ENCODE data around the gene BCL11B. TPM values are rescaled to one million over a fixed set of nuclear protein-coding genes. Genes with fewer than 3 reads are reported as not detected.

BCL11B gene
- total RNA-seq, 1 donor from 2014 or later, result 1.3 TPM

- H3F3A ChIP-seq (ENCODE audit: low read depth), result no peaks in the 10 kb centered on the region
- Mint-ChIP-seq H3K36me3 (no peaks in the 10 kb centered on the region), H3K27me3 (ENCODE audit: insufficient read depth, low read depth) (peaks cover 10% of the 10 kb centered on the region), H3K4me3 (no peak overlapping the region), H3K4me1 (peaks cover 13% of the 10 kb centered on the region), H3K27ac (no peak overlapping the region), H3K9me3 (no peaks in the 10 kb centered on the region)
- H3K9me3 ChIP-seq (ENCODE audit: low read depth), result no peaks in the 10 kb centered on the region
- no peaks in the 10 kb centered on the region for H3K36me3 ChIP-seq
- TF ChIP-seq EZH2phosphoT487 (IDR thresholded peaks at IDR 0.05) (no peak), EZH2 (IDR thresholded peaks at IDR 0.05) (no peak)
- TF ChIP-seq, protein P1, sequence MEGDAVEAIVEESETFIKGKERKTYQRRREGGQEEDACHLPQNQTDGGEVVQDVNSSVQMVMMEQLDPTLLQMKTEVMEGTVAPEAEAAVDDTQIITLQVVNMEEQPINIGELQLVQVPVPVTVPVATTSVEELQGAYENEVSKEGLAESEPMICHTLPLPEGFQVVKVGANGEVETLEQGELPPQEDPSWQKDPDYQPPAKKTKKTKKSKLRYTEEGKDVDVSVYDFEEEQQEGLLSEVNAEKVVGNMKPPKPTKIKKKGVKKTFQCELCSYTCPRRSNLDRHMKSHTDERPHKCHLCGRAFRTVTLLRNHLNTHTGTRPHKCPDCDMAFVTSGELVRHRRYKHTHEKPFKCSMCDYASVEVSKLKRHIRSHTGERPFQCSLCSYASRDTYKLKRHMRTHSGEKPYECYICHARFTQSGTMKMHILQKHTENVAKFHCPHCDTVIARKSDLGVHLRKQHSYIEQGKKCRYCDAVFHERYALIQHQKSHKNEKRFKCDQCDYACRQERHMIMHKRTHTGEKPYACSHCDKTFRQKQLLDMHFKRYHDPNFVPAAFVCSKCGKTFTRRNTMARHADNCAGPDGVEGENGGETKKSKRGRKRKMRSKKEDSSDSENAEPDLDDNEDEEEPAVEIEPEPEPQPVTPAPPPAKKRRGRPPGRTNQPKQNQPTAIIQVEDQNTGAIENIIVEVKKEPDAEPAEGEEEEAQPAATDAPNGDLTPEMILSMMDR (IDR thresholded peaks at IDR 0.05), result no peak
- no peak overlapping the region for H2AFZ ChIP-seq (replicated peaks)
- no peak overlapping the region for H3K4me3 ChIP-seq
- no peaks in the 10 kb centered on the region for H3K27me3 ChIP-seq
- peaks cover 5% of the 10 kb centered on the region for H3K4me1 ChIP-seq
- H3K27ac ChIP-seq, result no peak overlapping the region
- no peak for DNase-seq (ENCODE audit: low spot score)
- no peaks in the 10 kb centered on the region for H4K20me1 ChIP-seq (ENCODE audit: low read depth)
- no peak overlapping the region for H3K4me2 ChIP-seq
- no peak overlapping the region for H3K9ac ChIP-seq
- no peaks in the 10 kb centered on the region for H3K79me2 ChIP-seq (ENCODE audit: low read depth)
Observed at GRCh38 chr14:99221445-99221844, 50.6 kb downstream of the BCL11B start.

- H2AFZ ChIP-seq (replicated peaks), result no peak overlapping the region
- no peaks in the 10 kb centered on the region for H3K79me2 ChIP-seq (ENCODE audit: low read depth)
- H3K4me2 ChIP-seq, result no peak overlapping the region
- H4K20me1 ChIP-seq (ENCODE audit: low read depth), result no peaks in the 10 kb centered on the region
- no peaks in the 10 kb centered on the region for H3F3A ChIP-seq (ENCODE audit: low read depth)
- H3K36me3 Mint-ChIP-seq, result no peaks in the 10 kb centered on the region
- H3K27ac ChIP-seq, result no peak overlapping the region
- no peak overlapping the region for H3K27ac Mint-ChIP-seq
- TF ChIP-seq, protein P1 (IDR thresholded peaks at IDR 0.05), result no peak
- TF ChIP-seq EZH2phosphoT487 (IDR thresholded peaks at IDR 0.05) (no peak), EZH2 (IDR thresholded peaks at IDR 0.05) (no peak)
- H3K4me3 Mint-ChIP-seq, result no peak overlapping the region
- no peak for DNase-seq (ENCODE audit: low spot score)
- no peak overlapping the region for H3K9ac ChIP-seq
- no peaks in the 10 kb centered on the region for H3K9me3 Mint-ChIP-seq
- H3K4me1 ChIP-seq, result no peaks in the 10 kb centered on the region
- H3K4me1 Mint-ChIP-seq, result peaks cover 7% of the 10 kb centered on the region
- no peaks in the 10 kb centered on the region for H3K27me3 ChIP-seq
- peaks cover 5% of the 10 kb centered on the region for H3K27me3 Mint-ChIP-seq (ENCODE audit: insufficient read depth, low read depth)
- no peaks in the 10 kb centered on the region for H3K9me3 ChIP-seq (ENCODE audit: low read depth)
- H3K4me3 ChIP-seq, result no peak overlapping the region
- H3K36me3 ChIP-seq, result no peaks in the 10 kb centered on the region
Observed at GRCh38 chr14:99217066-99217955, 54.7 kb downstream of the BCL11B start.

- Histone ChIP-seq H3K4me3 (no peak overlapping the region), H4K20me1 (ENCODE audit: low read depth) (no peaks in the 10 kb centered on the region), H3K27ac (no peak overlapping the region), H3K4me1 (no peaks in the 10 kb centered on the region), H3K36me3 (no peaks in the 10 kb centered on the region), H3K27me3 (no peaks in the 10 kb centered on the region), H3F3A (ENCODE audit: low read depth) (no peaks in the 10 kb centered on the region), H3K79me2 (ENCODE audit: low read depth) (no peaks in the 10 kb centered on the region), H3K9ac (no peak overlapping the region), H2AFZ (replicated peaks) (no peak overlapping the region), H3K9me3 (ENCODE audit: low read depth) (no peaks in the 10 kb centered on the region), H3K4me2 (no peak overlapping the region)
- DNase-seq (ENCODE audit: low spot score), result no peak
- Mint-ChIP-seq H3K27ac (no peak overlapping the region), H3K27me3 (ENCODE audit: insufficient read depth, low read depth) (peaks cover 5% of the 10 kb centered on the region), H3K9me3 (no peaks in the 10 kb centered on the region), H3K4me1 (peaks cover 7% of the 10 kb centered on the region), H3K4me3 (no peak overlapping the region), H3K36me3 (no peaks in the 10 kb centered on the region)
- no peak for TF ChIP-seq EZH2phosphoT487 (IDR thresholded peaks at IDR 0.05)
- no peak for TF ChIP-seq EZH2 (IDR thresholded peaks at IDR 0.05)
- TF ChIP-seq, protein P1 (IDR thresholded peaks at IDR 0.05), result no peak
Observed at GRCh38 chr14:99216191-99216590, 55.8 kb downstream of the BCL11B start.

Data from neural progenitor cell (in vitro differentiated cells).